ENCODE results near the gene KCNMA1.

KCNMA1 gene

DNA sequence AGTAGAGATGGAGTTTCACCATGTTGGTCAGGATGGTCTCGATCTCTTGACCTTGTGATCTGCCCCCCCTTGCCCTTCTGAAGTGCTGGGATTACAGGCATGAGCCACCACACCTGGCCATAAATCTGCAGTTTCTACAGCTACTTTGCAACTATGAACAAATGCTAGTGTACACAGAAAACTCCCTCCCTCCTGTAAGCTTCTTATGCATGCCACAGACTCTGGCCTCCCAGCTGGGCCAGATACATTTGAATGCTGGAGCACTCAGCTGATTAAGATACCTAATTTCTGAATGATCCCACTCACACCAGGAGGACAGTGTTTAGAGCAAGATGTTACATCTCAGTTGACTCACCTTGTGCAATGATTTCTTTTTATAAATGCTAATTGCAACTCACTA is 486.2 kb downstream of the KCNMA1 start:
- DNase-seq (ENCODE audit: low read depth), result no peak

DNA sequence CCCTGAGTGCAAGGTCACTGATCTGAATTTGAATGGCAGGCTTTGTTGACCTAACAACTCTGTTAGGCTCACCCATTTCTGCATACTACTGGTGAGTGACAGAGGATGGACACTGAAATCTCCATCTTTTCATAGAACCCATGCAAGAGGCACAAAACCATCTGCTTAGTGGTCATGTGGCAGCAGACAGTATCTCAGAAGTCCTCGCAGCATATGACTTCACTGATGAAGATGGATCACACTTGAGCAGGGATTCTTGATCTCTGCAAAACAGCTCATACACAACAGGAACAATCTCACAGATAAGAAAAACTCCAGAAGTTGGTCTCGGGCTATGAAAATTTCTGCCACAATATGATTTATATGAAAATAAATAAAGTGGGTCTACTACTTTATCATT is 487.9 kb downstream of the KCNMA1 start:
- DNase-seq (ENCODE audit: low read depth), result no peak

DNA sequence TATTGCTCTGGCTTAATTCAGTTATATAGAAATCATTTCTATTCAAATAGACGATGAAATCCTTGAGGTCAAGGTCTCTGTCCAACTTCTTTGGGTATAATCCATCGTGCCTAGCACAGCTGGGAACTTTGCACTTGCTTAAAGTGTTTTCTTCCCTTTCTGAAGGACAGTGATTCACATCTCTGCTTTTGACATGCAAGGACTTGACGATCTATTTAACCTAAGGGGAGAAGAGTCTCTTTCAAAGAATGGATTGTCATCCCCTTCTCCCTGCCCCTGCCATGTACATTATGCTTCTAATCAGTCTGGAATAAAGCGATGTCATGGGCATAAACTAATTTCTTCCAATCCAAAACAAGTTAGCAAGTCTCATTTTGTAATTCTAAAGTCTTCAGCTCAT is 488.6 kb downstream of the KCNMA1 start:
- DNase-seq (ENCODE audit: low read depth), result no peak

DNA sequence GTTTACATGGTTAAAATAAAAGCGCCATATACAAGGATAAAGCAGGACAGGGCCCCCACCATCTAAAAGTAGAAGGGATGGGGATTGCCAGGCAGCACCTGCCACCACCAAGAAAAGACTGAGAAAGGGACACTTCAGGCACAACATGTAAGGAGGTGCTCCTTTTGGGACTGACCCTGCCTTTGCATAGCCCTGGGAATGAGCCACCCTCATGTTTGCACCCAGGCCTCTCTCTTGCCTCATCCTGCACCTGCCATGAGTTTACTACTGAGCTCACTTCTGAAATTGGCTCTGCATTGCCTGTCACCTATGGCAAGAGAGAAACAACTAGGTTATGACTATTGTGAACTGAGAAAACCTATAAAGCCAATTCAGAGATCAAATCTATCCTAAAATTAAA is 489.7 kb downstream of the KCNMA1 start:
- DNase-seq (ENCODE audit: low read depth), result no peak

DNA sequence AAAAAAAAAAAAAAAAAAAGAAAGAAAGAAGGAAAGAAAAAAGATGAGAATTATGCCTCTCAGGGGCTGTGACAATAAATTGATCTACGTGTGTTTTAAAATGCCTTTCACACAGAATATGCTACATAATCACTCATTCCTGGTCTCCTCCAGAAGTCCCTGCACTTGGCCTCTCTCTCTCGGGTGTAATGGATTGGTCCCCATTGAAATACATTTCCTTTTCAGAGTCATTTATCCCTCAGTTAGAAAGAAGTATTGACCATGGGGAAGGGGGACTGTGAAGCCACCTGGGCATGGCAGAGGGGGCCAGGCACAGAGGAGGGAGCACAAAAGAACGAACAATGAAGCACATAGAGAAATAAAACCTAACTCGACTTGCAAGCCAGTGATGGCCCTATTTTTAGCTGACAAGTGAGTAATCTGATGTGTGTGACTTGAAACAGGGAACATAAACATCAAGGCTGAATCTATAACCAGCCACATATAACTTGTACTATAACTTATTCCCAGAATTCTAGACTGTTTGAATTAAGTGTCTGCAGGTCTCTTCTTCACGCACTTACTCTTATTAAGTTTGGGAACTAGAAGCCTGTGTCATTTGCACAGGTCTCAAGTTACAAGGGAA is 490.8 kb downstream of the KCNMA1 start:
- DNase-seq (ENCODE audit: low read depth), result no peak

DNA sequence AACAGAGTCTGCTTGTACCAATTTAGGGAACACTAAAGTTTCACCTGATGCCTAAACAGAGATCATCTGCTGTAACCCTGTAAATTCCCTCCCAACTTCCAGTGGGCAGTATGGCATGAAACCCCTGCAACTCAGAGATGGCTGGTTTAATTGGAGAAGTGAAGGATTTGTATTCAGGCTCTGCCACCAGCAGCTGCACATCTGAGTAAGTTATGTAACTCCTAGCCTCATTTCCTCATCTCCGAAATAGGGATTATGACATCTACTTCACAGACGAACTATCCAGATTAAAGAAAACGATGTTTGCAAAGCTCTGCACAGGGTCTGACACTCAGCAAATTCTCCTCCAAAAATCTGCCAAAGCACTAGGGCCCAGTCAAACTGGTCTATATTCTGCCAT is 493.0 kb downstream of the KCNMA1 start:
- no peak for DNase-seq (ENCODE audit: low read depth)

DNA sequence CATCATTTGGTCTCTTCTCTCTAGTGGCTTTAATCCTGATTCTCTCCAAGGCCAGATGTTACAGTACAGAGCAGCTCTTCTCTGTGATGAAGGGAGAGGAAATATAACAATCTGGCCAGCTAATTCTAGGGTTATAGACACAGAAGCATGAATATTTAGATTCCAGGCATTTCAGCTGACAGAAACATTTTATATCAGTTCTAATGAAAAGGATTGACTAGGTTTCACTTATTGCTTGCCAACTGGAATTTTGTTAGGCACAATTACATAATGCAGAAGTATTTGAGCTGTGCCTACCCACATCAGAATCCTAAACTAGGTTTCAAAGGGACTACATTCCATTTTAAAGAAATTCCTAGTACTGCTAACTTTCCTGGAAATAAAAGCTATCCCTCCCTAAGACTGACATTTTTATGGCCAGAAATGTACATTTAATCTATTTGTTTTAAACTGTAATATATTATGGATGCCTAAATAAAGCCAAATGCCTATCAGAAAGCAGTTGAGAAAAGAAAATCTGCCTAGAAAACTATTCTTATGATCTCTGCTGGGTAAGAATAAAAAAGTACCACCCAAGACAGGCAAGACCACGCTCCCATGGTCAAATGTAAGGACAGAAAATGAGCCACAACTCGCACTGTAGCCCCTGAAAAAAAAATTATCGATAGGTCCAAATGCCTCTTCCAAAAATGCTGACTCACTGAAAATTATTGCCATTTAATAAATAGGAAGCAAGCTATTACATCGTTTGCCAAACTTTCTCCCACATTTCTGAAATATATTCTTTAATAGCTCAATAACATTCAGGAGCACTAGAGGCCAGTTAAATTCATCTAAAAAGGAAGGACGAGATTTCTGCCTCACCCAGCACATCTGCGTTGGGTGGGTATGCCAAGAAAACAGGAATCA is 498.1 kb downstream of the KCNMA1 start:
- DNase-seq (ENCODE audit: low read depth), result no peak

DNA sequence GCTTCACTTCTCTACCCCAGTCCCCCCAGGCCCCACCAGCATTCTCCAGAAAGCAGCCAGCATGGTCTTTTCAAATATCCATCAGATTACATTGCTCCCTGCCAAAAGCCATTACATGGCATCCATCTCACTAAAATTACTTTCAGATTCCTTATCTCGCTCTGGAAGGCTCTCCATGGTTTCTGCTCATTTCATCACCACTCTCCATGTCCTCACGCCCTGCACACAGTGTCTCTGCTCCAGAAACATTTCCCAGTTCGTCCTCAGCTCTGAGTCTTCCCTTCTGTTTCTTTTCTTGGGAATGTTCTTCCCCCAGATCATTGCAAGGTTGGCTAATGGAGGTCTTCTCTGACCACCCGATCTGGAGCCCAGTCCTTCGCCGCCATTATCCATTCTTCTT is 499.1 kb downstream of the KCNMA1 start:
- DNase-seq (ENCODE audit: low read depth), result no peak

DNA sequence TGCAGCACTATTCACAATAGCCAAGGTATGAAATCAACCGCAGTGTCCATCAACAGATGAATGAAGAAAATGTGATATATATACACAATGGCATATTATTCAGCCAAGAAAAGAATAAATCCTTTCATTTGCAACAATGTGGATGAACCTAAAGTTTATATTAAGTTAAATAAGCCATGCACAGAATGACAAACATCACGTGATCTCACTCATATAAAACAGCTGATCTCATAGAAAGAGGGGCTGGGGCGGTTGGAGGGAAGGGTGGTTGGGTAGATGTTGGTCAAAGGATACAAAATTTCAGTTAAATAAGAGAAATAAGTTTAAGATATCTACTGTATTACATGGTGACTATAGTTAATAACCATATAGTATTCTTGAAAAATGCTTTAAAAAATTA is 502.1 kb downstream of the KCNMA1 start:
- no peak for DNase-seq (ENCODE audit: low read depth)

DNA sequence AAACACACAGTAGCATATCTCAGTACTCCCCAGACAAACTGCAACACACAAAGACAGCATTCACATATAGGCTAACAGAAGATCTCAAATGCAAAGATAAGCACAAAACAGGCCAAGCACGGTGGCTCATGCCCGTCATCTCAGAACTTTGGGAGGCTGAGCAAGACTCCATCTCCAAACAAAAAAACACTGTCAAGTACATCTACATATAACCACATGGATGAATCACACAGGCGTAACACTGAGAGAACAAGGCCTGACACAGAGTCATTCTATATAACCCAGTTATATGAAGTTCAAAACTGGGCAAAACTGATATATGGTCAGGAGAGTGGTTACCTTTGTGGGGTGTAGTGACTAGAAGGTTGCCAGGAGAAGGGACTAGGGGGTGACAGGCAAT is 506.4 kb downstream of the KCNMA1 start:
- no peak for DNase-seq (ENCODE audit: low read depth)

DNA sequence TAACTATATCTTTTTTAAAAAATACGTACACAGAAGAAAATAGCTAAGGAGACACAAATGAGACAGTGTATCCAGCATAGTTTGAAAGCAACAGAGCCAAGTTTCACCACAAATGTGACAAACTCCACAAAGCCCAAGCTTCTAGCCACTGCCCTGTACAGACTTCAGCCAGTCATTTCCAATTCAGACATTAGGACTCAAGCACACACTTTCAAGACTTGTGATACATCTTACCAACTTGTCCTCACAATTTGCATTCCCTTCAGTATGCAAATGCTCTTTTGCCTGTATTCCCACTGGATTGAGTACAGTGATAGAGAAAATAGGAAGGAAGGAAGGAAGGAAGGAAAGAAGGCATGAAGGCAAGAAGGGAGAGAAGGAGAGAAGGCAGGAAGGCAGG is 510.4 kb downstream of the KCNMA1 start:
- DNase-seq (ENCODE audit: low read depth), result no peak

DNA sequence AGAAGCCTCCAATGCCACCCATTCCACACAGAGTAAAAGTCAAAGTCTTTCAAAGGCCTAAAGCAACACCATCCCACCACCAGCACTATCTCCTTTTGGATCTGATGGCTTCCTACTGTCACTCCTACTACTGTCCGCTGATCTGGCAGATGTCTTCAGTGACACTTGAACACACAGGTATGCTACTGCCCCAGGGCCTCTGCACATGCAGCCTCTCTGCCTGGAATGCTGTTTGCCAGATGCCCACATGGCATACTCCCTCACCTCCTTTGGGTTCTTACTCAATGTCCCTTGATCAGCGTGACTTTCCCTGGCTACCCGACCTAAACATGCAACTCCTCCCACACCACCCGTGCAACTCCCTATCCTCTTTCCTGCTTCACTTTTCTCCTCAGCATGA is 512.4 kb downstream of the KCNMA1 start:
- no peak for DNase-seq (ENCODE audit: low read depth)

DNA sequence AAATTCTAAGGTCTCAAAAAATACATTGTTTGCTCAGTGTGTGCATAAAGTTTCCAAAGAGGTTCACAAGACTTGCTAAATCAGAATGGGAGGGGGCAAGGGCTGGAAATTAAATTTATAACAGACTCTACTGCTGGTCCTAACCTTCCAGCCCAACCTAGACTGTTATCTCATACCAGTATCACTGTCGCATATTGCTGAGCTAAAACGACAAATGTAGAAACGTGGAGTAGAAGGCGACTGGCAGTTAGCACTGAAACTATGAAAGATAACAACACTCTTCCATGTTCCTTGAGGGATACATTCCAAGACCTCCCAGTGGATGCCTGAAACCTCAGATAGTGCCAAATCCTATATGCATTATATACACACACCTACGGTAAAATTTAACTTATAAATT is 514.3 kb downstream of the KCNMA1 start:
- DNase-seq (ENCODE audit: low read depth), result no peak

DNA sequence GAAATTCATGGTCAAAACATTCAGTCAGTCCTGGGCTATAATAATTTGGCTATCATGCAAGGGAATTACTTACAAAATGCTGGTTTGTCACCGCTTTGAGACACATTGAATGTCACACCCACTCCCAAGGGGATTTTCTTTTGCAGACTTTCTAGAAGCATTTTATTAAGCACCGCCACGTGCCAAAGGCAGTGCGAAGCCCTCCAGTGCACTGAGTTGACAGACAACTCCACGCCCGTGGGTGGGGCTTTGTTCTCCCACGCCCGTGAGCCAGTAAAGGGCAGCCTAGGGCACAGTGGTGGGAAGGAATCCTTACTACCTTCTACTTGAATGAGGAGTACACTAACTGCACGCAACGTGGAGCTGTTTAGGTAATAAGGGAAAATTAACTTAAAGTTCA is 515.8 kb downstream of the KCNMA1 start:
- DNase-seq (ENCODE audit: low read depth), result no peak

DNA sequence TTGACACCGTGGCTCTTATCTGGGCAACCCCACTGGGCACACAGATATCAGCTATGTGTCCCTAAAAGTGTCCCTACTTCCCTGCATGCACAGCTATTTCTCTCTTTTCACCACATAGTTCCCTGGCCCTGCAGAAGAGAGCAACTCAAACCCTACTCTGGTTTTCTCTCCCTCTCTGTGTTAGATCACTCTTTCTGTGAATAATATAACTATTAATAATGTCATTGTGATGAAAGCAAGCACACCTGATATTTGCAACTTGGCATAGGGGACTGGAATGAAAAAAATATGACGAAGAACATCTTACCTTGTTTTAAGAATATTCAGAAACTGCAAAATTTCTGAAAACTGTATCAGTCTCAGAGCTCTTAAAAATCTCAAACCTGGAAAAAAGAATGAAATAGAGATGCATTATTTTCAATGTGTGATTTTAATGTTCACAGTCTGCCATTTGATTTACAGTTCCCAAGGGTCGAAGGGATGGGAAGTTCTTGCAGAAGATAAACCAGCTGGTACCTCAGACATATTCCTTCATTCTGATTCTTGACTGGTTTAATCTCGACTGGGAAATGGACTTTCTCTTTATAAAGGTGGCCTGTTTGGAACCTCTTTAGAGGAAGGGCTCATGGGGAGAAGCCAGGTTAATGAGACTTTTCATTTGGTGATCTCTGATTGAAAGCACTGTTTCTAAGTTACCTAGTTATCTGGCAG is 516.8 kb downstream of the KCNMA1 start:
- DNase-seq (ENCODE audit: low read depth), result no peak

DNA sequence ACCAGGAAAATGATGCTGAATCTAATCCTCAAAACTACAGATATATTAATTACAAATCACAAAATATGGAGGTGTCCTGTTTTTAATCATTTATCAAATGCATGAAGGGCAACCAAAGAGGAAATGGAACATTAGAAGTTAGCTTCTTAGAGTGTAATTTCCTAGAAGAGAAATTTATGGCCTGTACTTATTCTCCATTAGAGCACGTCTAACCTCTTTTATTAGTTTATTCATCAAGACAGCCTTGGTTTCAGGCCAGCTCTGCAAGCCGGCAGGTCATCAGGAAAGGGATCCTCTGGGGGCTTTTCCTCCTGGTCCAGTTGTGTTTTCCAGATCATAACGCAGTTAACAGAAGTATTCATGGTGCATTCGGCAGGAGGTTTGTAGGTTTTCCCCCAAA is 517.6 kb downstream of the KCNMA1 start:
- DNase-seq (ENCODE audit: low read depth), result no peak

DNA sequence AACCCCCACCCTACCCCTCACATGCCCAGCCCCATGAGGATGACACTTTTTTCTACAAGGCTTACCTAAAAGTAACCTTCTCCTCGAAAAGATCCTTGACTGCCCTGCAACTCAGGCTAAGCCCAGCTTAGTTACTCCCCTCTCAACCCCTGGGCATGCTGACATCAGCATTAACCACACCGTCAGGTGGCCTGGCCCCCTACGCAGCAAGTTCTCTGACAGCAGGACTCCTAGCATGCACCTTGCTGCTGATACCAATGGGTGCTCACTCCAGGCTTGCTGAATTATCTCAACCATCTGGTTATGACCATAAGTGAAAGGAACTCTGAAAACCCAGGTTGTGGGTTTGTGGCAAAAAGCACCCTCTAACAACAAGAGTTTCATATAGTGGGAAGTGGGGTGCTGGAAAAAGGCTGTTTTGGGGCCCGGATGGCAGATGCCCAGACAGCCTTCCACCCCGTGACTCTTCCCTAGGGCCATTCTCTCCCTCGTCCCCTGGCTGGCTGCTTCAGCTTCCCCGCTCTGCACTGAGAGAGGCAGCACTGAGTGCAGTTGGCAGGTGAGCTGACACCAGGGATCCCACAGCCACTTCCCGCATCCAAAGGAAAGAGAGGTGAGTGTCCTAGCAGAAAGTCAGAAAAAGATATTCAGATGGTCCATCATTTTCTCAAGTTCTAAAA is 518.9 kb downstream of the KCNMA1 start:
- DNase-seq (ENCODE audit: low read depth), result no peak

DNA sequence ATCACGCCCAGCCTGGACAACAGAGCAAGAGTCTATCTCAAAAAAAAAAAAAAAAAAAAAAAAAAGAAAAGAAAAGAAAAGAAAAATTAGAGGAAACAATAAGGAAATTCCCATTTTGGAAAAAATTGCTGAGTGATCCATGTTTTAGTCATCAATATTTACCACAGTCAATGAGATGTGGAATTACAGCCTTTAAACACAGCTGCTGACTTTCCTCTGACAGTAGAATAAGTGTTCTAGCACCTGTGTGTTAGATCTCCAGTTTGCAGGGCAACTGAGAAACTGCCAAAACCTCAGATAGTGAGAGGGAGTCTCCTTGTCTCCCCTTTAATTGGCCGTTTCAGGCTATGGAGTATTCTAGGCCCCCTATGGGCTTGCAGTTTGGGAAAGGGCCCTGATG is 520.1 kb downstream of the KCNMA1 start:
- DNase-seq (ENCODE audit: low read depth), result no peak

DNA sequence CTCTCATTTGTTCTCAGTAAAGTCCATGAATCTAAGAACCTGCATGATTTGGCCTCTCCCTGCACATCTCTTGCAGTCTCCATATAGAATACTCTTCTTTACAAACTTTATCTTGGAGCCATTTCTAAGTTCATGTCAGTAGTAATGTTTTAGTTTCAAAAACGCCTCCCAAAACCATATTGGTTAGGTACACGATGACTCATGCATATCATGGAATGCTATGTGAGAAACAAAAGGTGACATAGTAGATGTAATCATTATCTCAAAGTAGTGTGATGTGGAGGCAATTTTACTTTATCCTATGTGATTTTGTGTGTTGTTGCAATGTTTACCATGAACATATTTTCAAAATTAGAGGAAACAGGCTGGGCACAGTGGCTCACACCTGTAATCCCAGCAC is 520.7 kb downstream of the KCNMA1 start:
- DNase-seq (ENCODE audit: low read depth), result no peak

DNA sequence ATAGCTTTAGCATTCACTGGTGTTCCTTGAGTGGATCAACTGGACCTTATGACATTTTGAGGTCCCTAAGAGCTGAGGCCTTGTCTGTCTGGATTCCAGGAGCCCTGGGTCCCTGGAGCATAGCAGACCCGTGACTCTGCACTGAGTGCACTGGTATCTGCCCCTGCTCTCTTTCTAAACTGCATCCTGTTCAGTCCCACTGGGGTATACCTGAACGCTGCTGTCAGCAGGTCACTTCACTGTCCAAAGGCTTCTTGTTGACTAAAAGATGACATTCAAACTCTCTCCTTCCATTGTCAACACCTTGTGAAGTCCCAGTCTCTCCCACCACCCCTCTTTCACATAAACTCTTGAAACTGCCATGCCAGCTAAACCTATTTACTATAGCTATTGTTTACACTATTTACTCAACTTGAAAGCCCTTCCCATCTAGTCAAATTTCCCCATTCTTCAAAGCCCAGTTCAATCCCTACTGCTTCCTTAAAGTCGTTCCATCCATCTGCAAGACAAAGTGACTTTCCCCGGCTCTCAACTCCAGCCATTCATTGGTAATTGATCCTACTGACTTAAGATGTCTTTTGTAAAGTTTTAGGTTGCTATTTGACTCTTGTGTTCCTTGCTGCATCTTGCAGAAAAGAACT is 523.3 kb downstream of the KCNMA1 start:
- no peak for DNase-seq (ENCODE audit: low read depth)

DNA sequence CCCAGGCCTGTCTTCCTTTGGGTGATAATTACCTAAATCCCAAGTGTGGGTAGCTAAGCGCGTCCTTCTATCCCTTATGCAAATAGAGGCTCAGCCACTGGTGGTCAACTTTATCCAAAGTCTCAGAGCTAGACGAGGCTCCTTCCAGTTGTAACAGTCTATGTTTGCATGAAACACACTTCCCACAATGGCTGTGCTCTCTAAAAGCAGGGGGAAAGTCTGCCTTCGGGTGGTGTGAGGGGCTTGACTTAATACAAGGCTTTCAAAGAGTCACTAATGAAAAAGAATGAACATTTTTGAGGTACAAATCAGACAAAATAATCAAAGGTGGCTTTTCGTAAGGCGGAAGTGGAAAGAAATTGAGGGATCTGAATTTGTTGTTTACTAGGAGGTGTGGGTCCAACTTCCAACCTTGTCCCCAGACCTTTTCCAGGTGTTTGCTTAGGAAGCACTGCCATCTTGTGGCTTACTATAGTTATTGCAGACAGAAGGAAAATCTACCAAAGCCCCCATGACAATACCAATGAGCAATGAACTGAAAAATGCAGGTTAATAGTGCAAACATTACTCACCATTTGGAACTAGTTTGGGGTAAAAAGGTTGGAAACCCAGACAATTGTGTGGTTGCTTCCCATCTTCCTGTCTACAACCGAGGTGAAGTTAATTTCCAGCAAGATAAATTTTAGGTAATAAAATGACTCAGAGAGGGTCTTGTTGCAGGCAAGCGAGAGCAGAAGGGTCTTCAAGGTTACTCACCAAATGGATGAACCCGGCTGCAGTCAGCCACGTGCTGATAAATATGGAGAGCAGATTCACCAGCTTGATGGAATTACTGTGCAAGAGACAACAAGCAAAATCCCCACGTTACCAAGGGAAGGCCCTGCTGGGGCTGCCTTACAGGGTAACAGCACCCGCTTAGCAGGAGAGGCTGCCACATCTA is 525.7 kb downstream of the KCNMA1 start:
- no peak for DNase-seq (ENCODE audit: low read depth)

Data from activated T-helper 9 cell treated with anti-CD3 and anti-CD28 coated beads, Interleukin-2, amount 50 U/mL, for 16 hours (primary cell).